Fibroblast of skin of abdomen (primary cell): ENCODE results near the gene EIF2S1.
"Not testable (repeated sequence)": the region's sequence is repeated elsewhere in the genome, so short reads cannot be mapped to it uniquely, and the experiment has no call there.

Source experiments
- DNase-seq: peaks from one replicate; pipeline ENCODE4 v3.0.0-alpha.2; 2013

Gene EIF2S1

DNA sequence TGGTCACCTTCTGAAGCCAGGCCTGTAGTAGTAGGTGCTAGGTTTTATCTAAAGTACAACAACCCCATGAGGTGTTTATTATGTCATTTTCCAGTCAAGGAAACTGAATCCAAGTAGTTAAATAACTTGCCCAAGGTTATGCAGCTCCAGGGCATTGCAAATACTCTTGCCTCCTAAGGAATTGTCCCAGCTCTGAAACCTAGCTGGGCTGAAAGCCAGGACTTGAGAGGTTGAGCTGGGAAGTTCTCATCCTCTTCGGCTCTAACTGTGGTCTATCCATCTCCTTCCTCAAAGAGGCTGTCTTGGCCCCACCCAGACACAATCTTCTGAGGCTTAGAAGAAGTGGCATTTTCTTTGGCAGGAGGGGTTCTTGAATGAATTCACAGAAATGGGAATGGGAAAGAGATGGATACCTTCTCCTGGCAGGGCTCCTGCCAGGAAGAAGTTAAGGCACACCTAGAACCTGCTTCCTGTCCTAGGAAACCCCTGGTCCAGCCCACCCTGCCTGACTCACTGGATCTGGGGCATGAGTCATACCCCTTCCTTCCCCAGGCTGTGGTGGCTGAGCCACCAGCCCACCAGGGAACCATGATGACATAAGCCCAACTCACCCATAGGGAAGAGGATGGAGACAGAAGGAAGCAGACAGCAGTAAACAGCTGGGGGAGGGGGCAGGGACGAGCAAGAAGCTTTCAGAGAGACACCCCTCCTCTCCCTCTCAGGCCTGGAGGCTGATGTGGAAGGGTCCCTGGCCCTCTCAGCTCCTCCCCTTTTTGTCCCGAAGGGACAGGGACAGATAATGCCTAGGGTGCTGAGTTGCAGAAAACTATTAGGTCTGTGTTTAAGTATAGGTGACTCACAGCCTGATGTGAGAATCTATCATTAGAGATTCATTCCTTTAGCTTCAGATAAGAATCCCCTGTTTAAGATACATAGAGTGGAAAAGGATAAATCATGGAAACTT is 54.0 kb downstream of the EIF2S1 start:
- peak; percentile 83 for DNase-seq

DNA sequence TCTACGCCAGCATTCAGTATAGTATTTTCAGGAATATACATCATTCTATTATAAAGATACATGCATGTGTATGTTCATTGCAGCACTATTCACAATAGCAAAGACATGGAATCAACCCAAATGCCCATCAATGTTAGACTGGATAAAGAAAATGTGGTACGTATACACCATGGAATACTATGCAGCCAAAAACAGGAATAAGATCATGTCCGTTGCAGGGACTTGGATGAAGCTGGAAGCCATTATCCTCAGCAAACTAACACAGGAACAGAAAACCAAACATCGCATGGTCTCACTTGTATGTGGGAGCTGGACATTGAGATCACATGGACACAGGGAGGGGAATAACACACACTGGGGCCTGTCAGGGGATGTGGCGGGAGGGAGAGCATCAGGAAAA is 55.5 kb downstream of the EIF2S1 start:
- DNase-seq = not testable (repeated sequence)

DNA sequence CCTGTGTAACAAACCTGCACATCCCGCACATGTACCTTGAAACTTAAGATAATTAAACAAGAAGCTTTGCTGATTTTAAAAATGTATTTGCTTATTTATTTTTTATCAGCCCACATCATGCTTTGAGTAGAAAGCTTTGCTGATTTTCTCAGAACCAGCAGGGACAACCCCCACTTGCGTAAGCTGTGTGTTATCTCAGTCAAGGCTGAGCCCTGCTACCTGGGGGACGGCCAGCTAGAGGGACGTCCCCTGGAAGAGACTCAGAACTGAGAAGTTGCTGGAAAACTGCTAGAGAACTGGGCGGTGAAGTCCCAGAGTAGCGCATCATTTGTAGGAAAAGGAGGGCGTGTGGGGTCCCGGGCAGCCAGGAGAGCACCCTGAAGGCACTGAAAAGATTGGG is 56.0 kb downstream of the EIF2S1 start:
- no peak for DNase-seq

DNA sequence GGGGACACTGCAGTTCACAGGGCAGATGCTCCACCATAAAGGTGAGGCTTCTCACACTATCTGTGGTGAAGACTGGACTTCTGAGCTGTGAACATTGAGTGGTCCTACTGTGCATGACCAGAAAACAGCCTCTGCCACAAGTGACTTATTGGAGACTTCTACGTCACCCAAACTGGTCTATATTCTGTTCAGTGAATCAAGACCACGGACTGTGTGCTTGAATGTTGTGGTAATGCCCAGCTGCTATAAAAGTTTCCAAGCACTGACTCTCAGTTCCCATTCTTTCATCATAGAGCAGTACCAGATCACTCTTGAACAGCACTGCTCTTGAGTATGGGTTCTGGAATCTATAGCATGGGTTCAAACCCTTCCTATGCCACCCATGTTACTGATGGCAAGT is 56.7 kb downstream of the EIF2S1 start:
- no peak for DNase-seq

DNA sequence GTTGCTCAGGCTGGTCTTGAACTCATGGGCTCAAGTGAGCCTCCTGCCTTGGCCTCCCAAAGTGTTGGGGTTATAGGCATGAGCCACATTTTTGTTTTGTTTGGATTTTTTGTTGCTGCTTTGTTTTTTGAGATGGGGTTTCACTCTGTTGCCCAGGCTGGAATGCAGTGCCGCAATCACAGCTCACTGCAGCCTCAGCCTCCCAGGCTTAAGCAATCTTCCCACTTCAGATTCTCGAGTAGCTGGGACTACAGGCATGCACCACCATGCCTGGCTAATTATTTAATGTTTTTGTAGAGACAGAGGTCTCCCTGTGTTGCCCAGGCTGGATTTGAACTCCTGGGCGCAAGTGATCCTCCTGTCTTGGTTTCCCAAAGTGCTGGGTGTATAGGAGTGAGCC is 57.5 kb downstream of the EIF2S1 start:
- DNase-seq = peak; percentile 26

DNA sequence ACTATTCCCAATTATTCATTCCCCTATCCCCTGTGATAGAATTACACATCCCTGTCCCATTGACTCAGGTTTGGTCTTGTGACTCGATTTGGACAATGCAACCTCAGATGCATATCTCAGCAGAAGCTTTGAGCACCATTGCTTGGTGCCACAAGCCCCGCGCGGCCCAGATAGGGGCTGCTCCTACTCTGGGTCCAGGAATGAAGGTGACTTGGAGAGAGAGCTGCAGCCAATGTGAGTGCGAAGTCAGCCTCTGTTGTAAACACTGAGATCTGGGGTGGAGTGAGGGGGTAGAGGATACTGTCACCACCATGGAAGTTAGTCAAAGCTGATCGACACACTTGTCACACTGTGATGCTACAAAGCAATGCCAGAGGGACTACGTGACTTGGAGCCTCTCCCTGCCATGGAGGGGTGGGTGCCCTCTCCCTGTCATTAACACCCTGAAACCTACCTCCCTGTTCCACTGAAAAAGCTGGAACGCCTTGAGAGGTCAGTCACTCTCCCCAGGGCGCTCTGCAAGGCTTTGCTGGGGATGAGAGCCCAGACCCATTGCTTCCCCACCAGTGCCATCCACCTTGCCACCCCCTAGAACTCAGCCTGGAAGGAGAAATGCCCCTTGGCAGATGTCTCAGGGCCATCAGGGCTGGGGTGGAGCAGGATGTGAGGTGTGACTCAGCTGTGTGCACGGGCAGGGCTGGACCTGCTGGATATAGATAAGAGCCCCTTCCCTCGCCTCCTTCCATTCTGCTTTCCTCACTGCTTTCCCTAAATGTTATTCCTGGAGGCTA is 58.5 kb downstream of the EIF2S1 start:
- DNase-seq = no peak

DNA sequence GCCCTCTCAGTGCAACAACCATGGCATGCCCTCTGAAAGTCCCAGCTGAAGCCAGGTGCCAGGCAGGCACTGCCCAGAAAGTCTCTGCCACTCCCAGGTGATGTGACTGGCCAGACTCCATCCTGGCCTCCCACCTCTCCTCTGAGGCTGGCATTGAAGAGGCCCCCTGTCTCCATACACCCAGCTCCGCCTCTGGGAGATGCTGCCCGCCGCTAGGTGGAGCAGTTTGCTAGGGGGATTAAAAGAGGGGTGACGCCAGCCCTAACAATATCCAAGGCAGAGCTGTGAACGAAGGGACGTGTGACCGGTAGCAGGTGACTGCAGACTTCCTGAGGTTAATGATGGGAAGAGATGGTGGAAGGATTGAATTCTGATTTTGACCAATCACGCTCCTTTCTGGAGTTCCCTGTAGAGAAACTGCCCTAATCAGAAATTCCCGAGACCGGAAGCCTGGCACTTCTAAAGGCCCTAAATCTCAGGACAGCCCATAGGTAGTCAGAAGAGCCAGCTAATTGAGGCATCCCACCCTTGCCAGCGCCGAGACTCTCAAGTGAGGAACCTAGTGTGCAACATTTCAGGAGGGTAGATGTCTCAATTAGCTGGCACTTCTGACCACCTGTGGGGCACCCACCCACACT is 60.1 kb downstream of the EIF2S1 start:
- no peak for DNase-seq

DNA sequence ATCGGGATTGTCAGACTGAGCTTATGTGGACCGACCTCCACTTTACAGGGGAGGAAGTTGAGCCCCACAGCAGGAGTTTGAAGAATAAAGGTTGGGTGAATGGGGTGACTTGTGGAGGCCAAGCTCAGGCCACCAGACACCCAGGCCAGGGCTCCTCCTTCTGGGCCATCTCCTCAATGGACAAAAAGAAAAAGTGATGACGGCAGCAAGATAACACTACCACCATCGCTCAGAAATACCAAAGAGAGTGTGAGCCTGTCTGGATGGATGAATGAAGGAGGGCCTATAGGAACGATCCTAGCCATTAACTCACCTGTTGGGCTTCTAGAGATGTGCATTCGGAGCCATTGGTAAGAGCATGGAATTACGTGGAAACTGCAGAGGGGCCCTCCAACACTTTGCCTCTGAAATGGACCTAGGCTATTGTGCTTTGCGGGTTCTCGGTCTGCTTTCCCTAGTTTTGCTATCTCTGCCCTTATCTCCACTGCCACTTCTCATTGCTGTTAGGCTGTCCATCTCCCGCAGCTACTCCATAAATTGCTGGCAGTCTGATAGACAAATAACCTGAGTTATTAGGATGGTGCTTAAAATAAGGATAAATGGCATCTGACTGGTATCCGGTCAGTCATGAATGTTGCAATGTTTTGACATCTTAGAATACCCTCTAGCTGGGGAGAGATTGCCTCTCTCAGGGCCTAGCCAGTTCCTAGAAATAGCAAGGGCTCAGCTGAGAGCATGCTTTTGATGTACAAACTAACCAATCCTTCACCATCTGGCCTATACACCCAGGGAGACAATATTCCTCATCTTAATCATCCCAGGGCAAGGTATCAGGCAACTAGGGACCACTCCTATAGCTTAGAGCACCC is 61.5 kb downstream of the EIF2S1 start:
- no peak for DNase-seq

DNA sequence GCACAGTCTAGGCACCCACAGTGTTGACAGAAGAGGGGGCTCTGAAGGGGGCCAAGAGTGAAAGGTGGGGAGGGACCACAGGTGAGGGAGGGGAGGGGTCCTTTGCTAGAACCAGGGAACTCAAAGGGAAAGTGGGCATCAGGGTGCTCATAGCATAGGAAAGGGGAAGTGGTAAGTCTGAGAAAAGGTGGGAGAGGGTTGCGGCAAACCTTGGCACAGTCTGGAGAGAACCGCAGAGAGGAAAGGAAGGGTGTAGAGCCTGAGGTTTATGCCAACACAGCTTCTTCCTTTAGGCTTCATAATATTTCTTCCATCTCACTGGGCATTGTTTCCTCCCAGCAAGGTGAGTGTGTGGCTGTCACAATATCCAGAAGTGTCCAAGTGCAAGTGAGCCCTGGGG is 63.3 kb downstream of the EIF2S1 start:
- no peak for DNase-seq

DNA sequence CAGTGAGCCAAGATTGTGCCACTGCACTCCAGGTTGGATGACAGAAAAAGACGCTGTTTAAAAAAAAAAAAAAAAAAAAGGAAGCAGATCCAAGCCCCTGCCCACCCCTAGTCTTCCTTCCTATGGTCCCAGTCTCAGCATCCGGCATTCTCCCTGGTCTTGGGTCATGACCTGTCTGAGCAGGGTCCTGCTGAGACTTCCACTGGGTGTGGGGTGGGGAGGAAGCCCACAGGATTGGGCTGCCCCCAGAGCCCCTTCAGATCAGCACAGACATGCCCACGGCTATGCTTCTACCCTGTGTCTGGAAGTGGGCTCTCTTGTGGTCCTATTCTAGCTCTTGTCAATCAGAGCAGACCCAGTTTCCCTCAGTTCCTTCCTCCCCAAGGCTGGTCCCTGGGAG is 64.4 kb downstream of the EIF2S1 start:
- DNase-seq = no peak

DNA sequence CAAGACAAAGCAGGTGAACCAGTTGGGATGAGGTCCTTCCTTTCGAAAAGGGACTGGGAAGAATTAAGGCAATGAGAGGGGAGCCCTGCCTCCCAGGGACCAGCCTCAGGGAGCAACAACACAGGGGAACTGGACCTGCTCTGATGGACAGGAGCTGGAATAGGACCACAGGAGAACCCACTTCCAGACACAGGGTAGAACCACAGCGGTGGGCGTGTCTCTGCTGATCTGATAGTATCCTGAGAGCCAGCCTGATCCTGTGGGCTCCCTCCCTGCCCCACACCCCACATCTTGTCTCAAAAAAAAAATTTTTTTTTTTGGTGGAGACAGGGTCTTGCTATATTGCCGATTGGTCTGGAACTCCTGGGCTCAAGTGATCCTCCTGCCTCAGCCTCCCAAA is 65.5 kb downstream of the EIF2S1 start:
- DNase-seq = no peak

DNA sequence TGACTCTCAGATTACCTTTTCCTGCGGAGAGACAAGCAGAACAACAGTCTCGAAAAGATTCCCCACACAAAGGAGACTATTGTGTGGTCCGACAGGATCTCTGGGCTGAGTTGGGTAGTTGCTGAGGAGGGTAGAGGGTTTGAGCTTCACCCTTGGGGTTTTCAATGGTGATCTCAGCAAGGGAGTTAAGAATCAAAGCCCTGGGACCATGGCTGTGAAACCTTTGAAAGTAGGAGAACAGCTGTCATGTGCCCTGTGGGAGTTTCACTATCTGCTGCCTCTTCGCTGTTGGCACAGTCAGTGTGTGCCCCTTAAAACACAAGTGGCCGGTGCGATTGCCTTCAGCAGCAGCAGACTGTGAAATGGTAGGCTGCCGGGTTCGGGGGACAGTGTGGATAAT is 66.0 kb downstream of the EIF2S1 start:
- no peak for DNase-seq

DNA sequence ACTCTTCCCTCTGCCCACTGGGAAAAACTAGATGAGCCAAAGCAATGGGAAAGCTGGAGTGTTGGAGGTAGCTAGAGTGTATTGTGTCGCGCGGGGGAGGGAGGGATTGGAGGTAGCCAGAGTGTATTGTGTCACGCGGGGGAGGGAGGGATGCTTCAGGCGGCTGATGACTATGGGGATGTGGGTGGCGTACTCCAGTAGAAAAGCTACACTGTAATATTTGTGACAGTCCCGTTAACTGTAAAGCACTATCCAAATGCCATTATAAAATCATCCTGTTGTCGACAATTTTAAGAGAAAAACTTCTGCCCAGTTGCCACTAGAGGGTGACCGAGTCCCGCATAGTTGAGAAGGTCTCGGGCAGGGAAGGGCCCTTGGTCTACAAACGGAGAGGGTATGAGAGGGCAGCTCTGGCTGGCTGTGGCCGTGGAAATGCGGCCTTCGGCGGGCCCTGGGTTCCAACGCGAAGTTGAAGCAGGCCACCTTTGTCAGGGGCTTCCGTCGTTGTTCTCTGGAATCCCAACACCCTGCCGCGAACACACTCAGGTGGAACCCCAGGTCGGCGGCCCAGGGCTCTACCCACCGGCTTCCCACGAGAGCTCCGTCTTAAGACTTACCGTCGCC is 67.0 kb downstream of the EIF2S1 start:
- peak; percentile 74 for DNase-seq

DNA sequence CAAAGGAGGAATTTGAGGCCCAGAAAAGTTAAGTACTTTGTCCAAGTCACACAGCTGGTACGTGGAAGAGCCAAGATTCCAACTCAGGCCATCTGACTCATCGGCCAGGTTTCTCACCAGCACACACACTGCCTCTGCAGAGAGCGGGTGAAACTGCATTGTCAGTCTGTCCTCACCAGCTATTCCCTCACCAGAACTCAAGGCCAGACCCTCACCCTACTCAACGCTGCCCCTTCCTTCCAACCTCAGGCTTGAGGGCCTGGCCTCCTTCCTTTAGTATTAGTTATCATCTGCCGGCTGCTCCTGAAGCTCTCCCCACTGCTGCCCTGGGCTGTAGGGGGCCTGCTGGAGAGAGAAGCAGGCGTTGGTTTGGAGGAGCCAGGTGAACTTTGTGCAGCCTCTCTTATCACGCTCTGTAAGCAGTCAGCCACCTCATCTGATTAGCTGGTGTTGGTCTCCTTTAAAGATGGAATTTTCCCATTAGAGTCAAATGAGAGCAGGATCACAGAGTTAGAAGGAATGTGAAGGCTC is 68.4 kb downstream of the EIF2S1 start:
- peak; percentile 56 for DNase-seq

DNA sequence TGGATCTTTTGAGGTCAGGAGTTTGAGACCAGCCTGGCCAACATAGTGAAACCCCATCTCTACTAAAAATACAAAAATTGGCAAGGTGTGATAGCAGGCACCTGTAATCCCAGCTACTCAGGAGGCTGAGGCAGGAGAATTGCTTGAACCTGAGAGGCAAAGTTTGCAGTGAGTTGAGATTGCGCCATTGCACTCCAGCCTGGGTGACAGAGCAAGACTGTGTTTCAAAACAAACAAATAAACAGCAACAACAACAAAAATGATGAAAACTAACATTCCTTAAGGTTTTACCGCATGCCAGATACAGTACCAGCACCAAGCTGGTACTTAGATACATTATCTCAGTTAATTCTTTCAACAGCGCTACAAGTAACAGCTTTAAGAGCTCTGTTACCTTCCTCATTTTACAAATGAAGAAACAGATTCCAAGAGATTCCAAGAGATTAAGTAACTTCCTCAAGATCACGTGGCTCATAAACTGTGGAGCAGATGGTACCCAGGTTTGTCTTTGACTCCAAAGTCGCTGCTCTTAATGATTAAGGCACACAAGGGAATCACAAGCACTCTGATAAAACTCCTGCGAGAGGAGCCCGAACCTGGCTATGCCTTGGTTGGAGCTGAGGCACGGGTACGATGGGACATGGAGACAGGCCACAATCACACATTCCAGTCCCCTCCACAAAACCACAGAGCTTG is 69.5 kb downstream of the EIF2S1 start:
- peak; percentile 43 for DNase-seq

DNA sequence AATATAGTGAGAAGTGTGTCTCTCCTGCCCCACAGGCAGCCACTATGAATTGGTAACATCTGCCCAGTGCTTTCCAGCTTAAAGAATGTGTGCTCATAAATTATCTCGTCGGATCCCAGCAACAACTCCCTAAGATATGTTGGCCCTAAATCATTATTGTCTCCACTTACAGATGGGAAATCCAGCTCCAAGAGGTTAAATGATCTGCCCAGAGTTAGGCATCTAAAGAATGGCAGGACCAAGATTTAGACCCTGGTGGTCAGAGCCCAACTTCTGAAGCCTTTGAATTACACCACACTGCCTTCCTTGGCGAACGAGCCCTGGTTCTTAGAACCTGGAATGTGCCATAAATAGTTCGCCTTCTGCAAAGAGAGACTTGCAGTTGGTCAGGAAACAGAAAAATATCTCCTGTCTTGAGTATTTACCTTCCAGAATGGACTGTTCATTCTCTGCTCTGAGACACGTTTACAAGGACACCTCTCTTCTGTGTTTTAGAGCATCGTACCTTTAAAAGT is 72.0 kb downstream of the EIF2S1 start:
- peak; percentile 67 for DNase-seq

DNA sequence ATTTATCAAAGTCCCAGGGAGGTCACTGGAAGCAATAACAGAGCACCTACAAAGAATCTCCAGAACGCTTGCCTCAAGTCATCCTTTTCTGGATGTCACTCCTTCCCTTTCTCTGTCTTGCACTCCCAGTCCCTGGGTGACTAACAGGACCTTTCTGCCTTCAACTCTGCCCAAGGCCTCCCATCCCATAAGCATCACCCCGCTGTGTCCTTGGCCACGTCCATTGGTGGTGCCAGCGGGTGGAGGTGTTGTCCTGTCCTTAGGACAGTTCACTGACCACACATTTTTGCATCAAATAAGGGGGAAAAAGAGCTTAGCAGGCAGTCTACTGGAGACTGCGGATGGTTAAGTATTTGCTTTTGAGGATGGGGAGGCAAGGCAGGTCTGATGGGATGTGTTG is 75.5 kb downstream of the EIF2S1 start:
- no peak for DNase-seq
